ENCODE results near the gene C18orf63. TPM values are rescaled to one million over a fixed set of nuclear protein-coding genes. Genes with fewer than 3 reads are reported as not detected.

C18orf63 gene
- total RNA-seq, 1 experiment from 2014 or later, result not detected

GRCh38 chr18:74375999-74376398, 60.4 kb downstream of the C18orf63 start:
- no peaks in the 10 kb centered on the region for H3K4me1 ChIP-seq (ENCODE audit: control insufficient read depth in 1 of 2, insufficient read depth in 2 of 2, low read length in 2 of 2)
- no TSS peak for BruUV-seq (replicated peaks)
- H3K9ac ChIP-seq (ENCODE audit: low read length), result no peak overlapping the region
- no peaks in the 10 kb centered on the region for H3K9me3 ChIP-seq (ENCODE audit: control insufficient read depth in 1 of 2, insufficient read depth in 1 of 2, low read depth in 1 of 2, low read length in 2 of 2)
- peaks cover 22% of the 10 kb centered on the region for H3K27me3 ChIP-seq (ENCODE audit: insufficient read depth, low read length)
- no peaks in the 10 kb centered on the region for H4K20me1 ChIP-seq (ENCODE audit: insufficient read depth)
- no peak overlapping the region for H3K27ac ChIP-seq (ENCODE audit: low read depth, low read length)
- no peaks in the 10 kb centered on the region for H3K36me3 ChIP-seq (ENCODE audit: control insufficient read depth in 1 of 2, insufficient read depth in 2 of 2, low read length in 2 of 2)
- ChIA-PET POLR2A (no interaction called here), CTCF (no interaction called here), RAD21 (ENCODE audit: low non-redundant PET in 1 of 2, low total read pairs in 2 of 2, uncharacterized antibody in 2 of 2, unreplicated experiment in 2 of 2) (no interaction called here)
- no peak for DNase-seq (ENCODE audit: low read depth, low spot score)
- no peaks in the 10 kb centered on the region for H3K79me2 ChIP-seq (ENCODE audit: insufficient read depth, low read length)
- no peak overlapping the region for H3K4me2 ChIP-seq (ENCODE audit: low read length)
- no peak for ATAC-seq
- TF ChIP-seq, protein P1, sequence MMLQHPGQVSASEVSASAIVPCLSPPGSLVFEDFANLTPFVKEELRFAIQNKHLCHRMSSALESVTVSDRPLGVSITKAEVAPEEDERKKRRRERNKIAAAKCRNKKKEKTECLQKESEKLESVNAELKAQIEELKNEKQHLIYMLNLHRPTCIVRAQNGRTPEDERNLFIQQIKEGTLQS (IDR thresholded peaks at IDR 0.05), result no peak
- TF ChIP-seq, protein P2, sequence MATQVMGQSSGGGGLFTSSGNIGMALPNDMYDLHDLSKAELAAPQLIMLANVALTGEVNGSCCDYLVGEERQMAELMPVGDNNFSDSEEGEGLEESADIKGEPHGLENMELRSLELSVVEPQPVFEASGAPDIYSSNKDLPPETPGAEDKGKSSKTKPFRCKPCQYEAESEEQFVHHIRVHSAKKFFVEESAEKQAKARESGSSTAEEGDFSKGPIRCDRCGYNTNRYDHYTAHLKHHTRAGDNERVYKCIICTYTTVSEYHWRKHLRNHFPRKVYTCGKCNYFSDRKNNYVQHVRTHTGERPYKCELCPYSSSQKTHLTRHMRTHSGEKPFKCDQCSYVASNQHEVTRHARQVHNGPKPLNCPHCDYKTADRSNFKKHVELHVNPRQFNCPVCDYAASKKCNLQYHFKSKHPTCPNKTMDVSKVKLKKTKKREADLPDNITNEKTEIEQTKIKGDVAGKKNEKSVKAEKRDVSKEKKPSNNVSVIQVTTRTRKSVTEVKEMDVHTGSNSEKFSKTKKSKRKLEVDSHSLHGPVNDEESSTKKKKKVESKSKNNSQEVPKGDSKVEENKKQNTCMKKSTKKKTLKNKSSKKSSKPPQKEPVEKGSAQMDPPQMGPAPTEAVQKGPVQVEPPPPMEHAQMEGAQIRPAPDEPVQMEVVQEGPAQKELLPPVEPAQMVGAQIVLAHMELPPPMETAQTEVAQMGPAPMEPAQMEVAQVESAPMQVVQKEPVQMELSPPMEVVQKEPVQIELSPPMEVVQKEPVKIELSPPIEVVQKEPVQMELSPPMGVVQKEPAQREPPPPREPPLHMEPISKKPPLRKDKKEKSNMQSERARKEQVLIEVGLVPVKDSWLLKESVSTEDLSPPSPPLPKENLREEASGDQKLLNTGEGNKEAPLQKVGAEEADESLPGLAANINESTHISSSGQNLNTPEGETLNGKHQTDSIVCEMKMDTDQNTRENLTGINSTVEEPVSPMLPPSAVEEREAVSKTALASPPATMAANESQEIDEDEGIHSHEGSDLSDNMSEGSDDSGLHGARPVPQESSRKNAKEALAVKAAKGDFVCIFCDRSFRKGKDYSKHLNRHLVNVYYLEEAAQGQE (IDR thresholded peaks at IDR 0.05; ENCODE audit: low read depth), result no peak
- TF ChIP-seq FOSL1 (IDR thresholded peaks at IDR 0.05; ENCODE audit: low read depth) (no peak), RAD21 (IDR thresholded peaks at IDR 0.05; ENCODE audit: low read depth) (no peak), SP1 (IDR thresholded peaks at IDR 0.05; ENCODE audit: low read depth) (no peak), SIN3A (IDR thresholded peaks at IDR 0.05; ENCODE audit: low read depth) (no peak), POLR2AphosphoS5 (IDR thresholded peaks at IDR 0.05; ENCODE audit: low read depth, low read length) (no peak), POLR2A (IDR thresholded peaks at IDR 0.05; ENCODE audit: borderline replicate concordance, extremely low read depth, insufficient read depth, insufficient read length) (no peak), ELF1 (IDR thresholded peaks at IDR 0.05; ENCODE audit: borderline replicate concordance, low read depth) (no peak), EGR1 (IDR thresholded peaks at IDR 0.05; ENCODE audit: low read depth) (no peak), JUND (IDR thresholded peaks at IDR 0.05) (no peak)
- TF ChIP-seq, protein P3, sequence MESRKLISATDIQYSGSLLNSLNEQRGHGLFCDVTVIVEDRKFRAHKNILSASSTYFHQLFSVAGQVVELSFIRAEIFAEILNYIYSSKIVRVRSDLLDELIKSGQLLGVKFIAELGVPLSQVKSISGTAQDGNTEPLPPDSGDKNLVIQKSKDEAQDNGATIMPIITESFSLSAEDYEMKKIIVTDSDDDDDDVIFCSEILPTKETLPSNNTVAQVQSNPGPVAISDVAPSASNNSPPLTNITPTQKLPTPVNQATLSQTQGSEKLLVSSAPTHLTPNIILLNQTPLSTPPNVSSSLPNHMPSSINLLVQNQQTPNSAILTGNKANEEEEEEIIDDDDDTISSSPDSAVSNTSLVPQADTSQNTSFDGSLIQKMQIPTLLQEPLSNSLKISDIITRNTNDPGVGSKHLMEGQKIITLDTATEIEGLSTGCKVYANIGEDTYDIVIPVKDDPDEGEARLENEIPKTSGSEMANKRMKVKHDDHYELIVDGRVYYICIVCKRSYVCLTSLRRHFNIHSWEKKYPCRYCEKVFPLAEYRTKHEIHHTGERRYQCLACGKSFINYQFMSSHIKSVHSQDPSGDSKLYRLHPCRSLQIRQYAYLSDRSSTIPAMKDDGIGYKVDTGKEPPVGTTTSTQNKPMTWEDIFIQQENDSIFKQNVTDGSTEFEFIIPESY (IDR thresholded peaks at IDR 0.05; ENCODE audit: extremely low read depth, insufficient replicate concordance, low read length), result no peak
- H3K9me2 ChIP-seq (ENCODE audit: insufficient read depth), result no peaks in the 10 kb centered on the region
- intact Hi-C loops (cut with micrococcal nuclease), result no loop called here
- H2AFZ ChIP-seq (ENCODE audit: low read depth, low read length, poor library complexity, severe bottlenecking), result no peak overlapping the region
- no peak overlapping the region for H3K4me3 ChIP-seq (replicated peaks in 1 of 2; ENCODE audit: low read depth in 1 of 2, low read length in 2 of 2)

Measured in HCT116 (cell line).